ENCODE measurements around the gene LGALS3BP. TPM values are rescaled to one million over a fixed set of nuclear protein-coding genes. Genes with fewer than 3 reads are reported as not detected.

Gene LGALS3BP
- polyA plus RNA-seq, 3 donors: 100 to 126 (median 115) TPM

- no peak for DNase-seq (ENCODE audit: low read depth in 3 of 3, low spot score in 2 of 3)
Measured at GRCh38 chr17:79014158-79014758, 34.5 kb upstream of the LGALS3BP start.

- DNase-seq (ENCODE audit: low read depth in 3 of 3, low spot score in 2 of 3): no peak
Measured at GRCh38 chr17:79012563-79013134, 32.9 kb upstream of the LGALS3BP start.

GRCh38 chr17:79011451-79012147 lies 31.9 kb upstream of the LGALS3BP start:
- no peak for DNase-seq (ENCODE audit: low read depth in 3 of 3, low spot score in 2 of 3)

- no peak for DNase-seq (ENCODE audit: low read depth in 3 of 3, low spot score in 2 of 3)
Measured at GRCh38 chr17:79010304-79010646, 30.6 kb upstream of the LGALS3BP start.

GRCh38 chr17:79009397-79010303 lies 29.9 kb upstream of the LGALS3BP start, which contains the start of gene CANT1:
Gene CANT1 (minus strand): TSS chr17:79009764. CDS start chr17:78997622, 12,142 bp downstream.
- DNase-seq (ENCODE audit: low read depth in 3 of 3, low spot score in 2 of 3): peak; percentile 76 to 86 (median 80)

- no peak for DNase-seq (ENCODE audit: low read depth in 3 of 3, low spot score in 2 of 3)
Measured at GRCh38 chr17:79008666-79009387, 29.1 kb upstream of the LGALS3BP start.

GRCh38 chr17:79007504-79008381 lies 28.0 kb upstream of the LGALS3BP start:
- DNase-seq (ENCODE audit: low read depth in 3 of 3, low spot score in 2 of 3): no peak

GRCh38 chr17:79006794-79007503 lies 27.2 kb upstream of the LGALS3BP start:
- DNase-seq (ENCODE audit: low read depth in 3 of 3, low spot score in 2 of 3): no peak

GRCh38 chr17:79006046-79006445 lies 26.3 kb upstream of the LGALS3BP start:
- DNase-seq (ENCODE audit: low read depth in 3 of 3, low spot score in 2 of 3): no peak

- DNase-seq (ENCODE audit: low read depth in 3 of 3, low spot score in 2 of 3): no peak
Measured at GRCh38 chr17:79005063-79005861, 25.5 kb upstream of the LGALS3BP start.

GRCh38 chr17:79003661-79004411 lies 24.1 kb upstream of the LGALS3BP start:
- no peak for DNase-seq (ENCODE audit: low read depth in 3 of 3, low spot score in 2 of 3)

GRCh38 chr17:79002796-79003593 lies 23.3 kb upstream of the LGALS3BP start:
- DNase-seq (ENCODE audit: low read depth in 3 of 3, low spot score in 2 of 3): no peak

- DNase-seq (ENCODE audit: low read depth in 3 of 3, low spot score in 2 of 3): no peak
Measured at GRCh38 chr17:79002291-79002690, 22.6 kb upstream of the LGALS3BP start.

- DNase-seq (ENCODE audit: low read depth in 3 of 3, low spot score in 2 of 3): no peak
Measured at GRCh38 chr17:79001190-79002020, 21.7 kb upstream of the LGALS3BP start.

- no peak for DNase-seq (ENCODE audit: low read depth in 3 of 3, low spot score in 2 of 3)
Measured at GRCh38 chr17:79000396-79001189, 20.9 kb upstream of the LGALS3BP start.

Data from right renal cortex interstitium (tissue), 3 donors.